ENCODE data around the gene LIN7A.

Gene LIN7A

GRCh38 chr12:80818878-80819277 lies 118.9 kb downstream of the LIN7A start:
- ChIA-PET CTCF (interaction anchor here (1.2 to 1.5 kb wide), 3 partner anchors 17 to 40 kb away, joined by 3 to 5 read pairs (median 5); no protein-coding TSS in a partner anchor), POLR2A (no interaction called here)
- TF ChIP-seq CTCF (IDR thresholded peaks at IDR 0.05; ENCODE audit: control extremely low read depth, extremely low read depth, low read depth, missing control alignments) = no peak
- no peak for DNase-seq (ENCODE audit: extremely low spot score)

- TF ChIP-seq CTCF (IDR thresholded peaks at IDR 0.05; ENCODE audit: control extremely low read depth, extremely low read depth, low read depth, missing control alignments) = no peak
- DNase-seq (ENCODE audit: extremely low spot score) = no peak
- ChIA-PET POLR2A (no interaction called here), CTCF (interaction anchor here (1.5 to 3.8 kb wide), 3 partner anchors 17 to 22 kb away, joined by 6 to 22 read pairs (median 11); no protein-coding TSS in a partner anchor)
Measured at GRCh38 chr12:80815351-80815750, 122.4 kb downstream of the LIN7A start.

- ChIA-PET CTCF (interaction anchor here (3.8 kb wide), 1 partner anchor 23 kb away, joined by 22 read pairs; no protein-coding TSS in a partner anchor), POLR2A (no interaction called here)
- no peak for DNase-seq (ENCODE audit: extremely low spot score)
- no peak for TF ChIP-seq CTCF (IDR thresholded peaks at IDR 0.05; ENCODE audit: control extremely low read depth, extremely low read depth, low read depth, missing control alignments)
Measured at GRCh38 chr12:80814453-80814852, 123.3 kb downstream of the LIN7A start.

GRCh38 chr12:80813820-80814219 lies 123.9 kb downstream of the LIN7A start:
- ChIA-PET POLR2A (no interaction called here), CTCF (no interaction called here)
- TF ChIP-seq CTCF (IDR thresholded peaks at IDR 0.05; ENCODE audit: control extremely low read depth, extremely low read depth, low read depth, missing control alignments) = no peak
- DNase-seq (ENCODE audit: extremely low spot score) = peak; percentile 17

GRCh38 chr12:80811957-80812708 lies 125.6 kb downstream of the LIN7A start:
- ChIA-PET CTCF (no interaction called here), POLR2A (no interaction called here)
- no peak for TF ChIP-seq CTCF (IDR thresholded peaks at IDR 0.05; ENCODE audit: control extremely low read depth, extremely low read depth, low read depth, missing control alignments)
- DNase-seq (ENCODE audit: extremely low spot score) = no peak

GRCh38 chr12:80810874-80811273 lies 126.9 kb downstream of the LIN7A start:
- ChIA-PET CTCF (interaction anchor here (0.8 to 2.4 kb wide), 5 partner anchors 8 to 27 kb away, joined by 3 to 7 read pairs (median 4); no protein-coding TSS in a partner anchor), POLR2A (interaction anchor here (0.7 kb wide), 1 partner anchor 12 kb away, joined by 7 read pairs; no protein-coding TSS in a partner anchor)
- TF ChIP-seq CTCF (IDR thresholded peaks at IDR 0.05; ENCODE audit: control extremely low read depth, extremely low read depth, low read depth, missing control alignments) = no peak
- no peak for DNase-seq (ENCODE audit: extremely low spot score)
